H54 (cell line): ENCODE results near the gene EML3.
"Not testable (repeated sequence)": the region's sequence is repeated elsewhere in the genome, so short reads cannot be mapped to it uniquely, and the experiment has no call there.

Experiments
- DNase-seq: peaks from one replicate; pipeline ENCODE4 v3.0.0; 2011; ENCODE audit warnings: low spot score, mixed read lengths; ENCODE audit not compliant: insufficient read length
- FAIRE-seq: peaks from 3 replicates; lab custom pipeline; 2011; peaks lifted over from hg19 to GRCh38; lab: Jason Lieb, UNC
- POLR2A ChIP-seq: IDR thresholded peaks from 2 replicates; pipeline ENCODE4 v1.6.1; 2011; ENCODE audit warnings: low read depth, mild to moderate bottlenecking, low read length

The EML3 gene

GRCh38 chr11:62645946-62646824 is 33.6 kb upstream of the EML3 start, which contains the start of gene GANAB:
Gene GANAB (minus strand): TSS chr11:62646613. CDS start chr11:62646599, 14 bp downstream.
- peak; percentile 96 for DNase-seq
- peak; percentile 90 for TF ChIP-seq POLR2A
- FAIRE-seq: no peak

GRCh38 chr11:62645671-62645945 is 33.0 kb upstream of the EML3 start:
- DNase-seq (no peak), FAIRE-seq (no peak)
- no peak for TF ChIP-seq POLR2A

- TF ChIP-seq POLR2A: no peak
- FAIRE-seq: no peak
- no peak for DNase-seq
These were observed 31.6 kb upstream of the EML3 start for GRCh38 chr11:62644220-62644619.

GRCh38 chr11:62632492-62632891 is 19.9 kb upstream of the EML3 start:
- no peak for TF ChIP-seq POLR2A
- no peak for DNase-seq
- no peak for FAIRE-seq

- FAIRE-seq (no peak), DNase-seq (no peak)
- TF ChIP-seq POLR2A: no peak
These were observed 15.1 kb upstream of the EML3 start for GRCh38 chr11:62627713-62628112.

GRCh38 chr11:62622476-62623089 is 10.0 kb upstream of the EML3 start:
- FAIRE-seq: no peak
- no peak for TF ChIP-seq POLR2A
- no peak for DNase-seq

GRCh38 chr11:62621567-62622470 is 9.2 kb upstream of the EML3 start, which contains the start of gene B3GAT3:
Gene B3GAT3 (minus strand): TSS chr11:62621986. CDS start chr11:62621947, 39 bp downstream.
- DNase-seq: peak; percentile 97
- no peak for FAIRE-seq
- peak; percentile 80 for TF ChIP-seq POLR2A

GRCh38 chr11:62621027-62621566 is 8.5 kb upstream of the EML3 start:
- TF ChIP-seq POLR2A: no peak
- FAIRE-seq (no peak), DNase-seq (no peak)

GRCh38 chr11:62616957-62617356 is 4.4 kb upstream of the EML3 start:
- FAIRE-seq, DNase-seq: not testable (repeated sequence)

- TF ChIP-seq POLR2A: no peak
- DNase-seq: no peak
These were observed 2.9 kb upstream of the EML3 start for GRCh38 chr11:62615521-62615920.

GRCh38 chr11:62614275-62614674 is 1.7 kb upstream of the EML3 start:
- no peak for FAIRE-seq
- TF ChIP-seq POLR2A: no peak

More at GRCh38 chr11:62615521-62615920, 2.9 kb upstream of the EML3 start:
- FAIRE-seq: no peak

GRCh38 chr11:62613291-62613778 is 760 bp upstream of the EML3 start:
- no peak for TF ChIP-seq POLR2A
- FAIRE-seq (no peak), DNase-seq (no peak)

More at GRCh38 chr11:62614275-62614674, 1.7 kb upstream of the EML3 start:
- DNase-seq: peak; percentile 53

- no peak for FAIRE-seq
- peak; percentile 55; the same call in 1 of the 2 replicates for TF ChIP-seq POLR2A
These were observed 740 bp downstream of the EML3 start for GRCh38 chr11:62611705-62612365.

More at GRCh38 chr11:62611705-62612365, 740 bp downstream of the EML3 start:
- DNase-seq: peak; percentile 53
